HCT116 (cell line): ENCODE results near the gene PRM3. TPM values are rescaled to one million over a fixed set of nuclear protein-coding genes. Genes with fewer than 3 reads are reported as not detected.

Experiments used
- ATAC-seq: fragments of 200-7000 bp; cut with Tn5 transposase; 2 replicates; pipeline ENCODE4 v1.9.1; 2020; ENCODE audit warnings: mild to moderate bottlenecking, moderate library complexity
- BruUV-seq: library from RNA; stranded (reverse); fragments of 400-500 nt; replicated peaks from 2 replicates; lab custom pipeline; 2021; lab: Mats Ljungman, UMichigan
- CTCF ChIA-PET: fragments of 300-600 bp; sonication (Branson Sonifier 250); formaldehyde crosslinking; loops from one replicate; lab custom pipeline; 2021; ENCODE audit warnings: antibody characterized with exemption; lab: Charles Lee
- POLR2A ChIA-PET: fragments of 300-600, 350-600 bp; sonication (Branson Sonifier 250); formaldehyde crosslinking; loops from one replicate; lab custom pipeline; 2021; ENCODE audit warnings: antibody characterized with exemption; lab: Charles Lee
- RAD21 ChIA-PET, 2 experiments: fragments of 300-600 bp; sonication (Branson Sonifier 250); formaldehyde crosslinking; loops; one replicate each; lab custom pipeline; 2023; ENCODE audit warnings: low total read pairs in 2 of 2; ENCODE audit not compliant: uncharacterized antibody in 2 of 2, unreplicated experiment in 2 of 2, low non-redundant PET in 1 of 2; lab: Charles Lee
- DNase-seq: peaks from one replicate; pipeline ENCODE4 v3.0.0-alpha.2; 2010; ENCODE audit warnings: low read depth, low spot score
- H2AFZ ChIP-seq: fragments of 200-600 bp; shearing (Covaris generic), sonication (generic); 2 replicates; pipeline ENCODE4 v1.6.1; 2017; ENCODE audit warnings: low read depth, mixed run types, mixed read lengths, antibody characterized with exemption, low read length; ENCODE audit not compliant: poor library complexity, severe bottlenecking
- H3K27ac ChIP-seq: 2 replicates; pipeline ENCODE4 v1.5.1; 2012; ENCODE audit warnings: low read depth, low read length
- H3K27me3 ChIP-seq: fragments of 200-600 bp; sonication (generic); 2 replicates; pipeline ENCODE4 v1.6.1; 2016; ENCODE audit warnings: mixed run types, low read length, mixed read lengths; ENCODE audit not compliant: insufficient read depth
- H3K36me3 ChIP-seq, 2 experiments: fragments of 200-500 bp in 1 of 2; fragments of 200-600 bp in 1 of 2; sonication (Bioruptor generic) in 1 of 2; sonication (generic) in 1 of 2; 2 replicates each; pipeline versions ENCODE4 v1.5.1 to v1.6.1; 2014 to 2016; ENCODE audit warnings: low read length in 2 of 2, inconsistent platforms in 1 of 2, mixed read lengths in 1 of 2, mixed run types in 1 of 2; ENCODE audit not compliant: insufficient read depth in 2 of 2, control insufficient read depth in 1 of 2
- H3K4me1 ChIP-seq, 2 experiments: fragments of 200-600 bp in 1 of 2; sonication (generic) in 1 of 2; 2 replicates each; pipeline versions ENCODE4 v1.5.1 to v1.6.1; 2012 to 2017; ENCODE audit warnings: low read length in 2 of 2, inconsistent platforms in 1 of 2, mild to moderate bottlenecking in 1 of 2, mixed read lengths in 1 of 2, mixed run types in 1 of 2, moderate library complexity in 1 of 2; ENCODE audit not compliant: insufficient read depth in 2 of 2, control insufficient read depth in 1 of 2
- H3K4me2 ChIP-seq: fragments of 200-600 bp; sonication (generic); 2 replicates; pipeline ENCODE4 v1.6.1; 2017; ENCODE audit warnings: mixed run types, low read length, mixed read lengths
- H3K4me3 ChIP-seq, 2 experiments: fragments of 200-600 bp in 1 of 2; sonication (generic) in 1 of 2; replicated peaks in 1 of 2; 2 replicates each; pipeline ENCODE4 v1.5.1; 2011 to 2016; ENCODE audit warnings: low read length in 2 of 2, control low read depth in 1 of 2, low read depth in 1 of 2, mild to moderate bottlenecking in 1 of 2, mixed read lengths in 1 of 2, mixed run types in 1 of 2
- H3K79me2 ChIP-seq: fragments of 200-600 bp; sonication (generic); 2 replicates; pipeline ENCODE4 v1.6.1; 2017; ENCODE audit warnings: mild to moderate bottlenecking, mixed run types, low read length, moderate library complexity, mixed read lengths; ENCODE audit not compliant: insufficient read depth
- H3K9ac ChIP-seq: fragments of 200-600 bp; sonication (generic); 2 replicates; pipeline ENCODE4 v1.6.1; 2016; ENCODE audit warnings: low read length, mixed read lengths
- H3K9me2 ChIP-seq: fragments of 200-600 bp; sonication (generic), shearing (Covaris generic); 2 replicates; pipeline ENCODE4 v1.6.1; 2017; ENCODE audit warnings: mixed run types, mild to moderate bottlenecking, moderate library complexity; ENCODE audit not compliant: insufficient read depth
- H3K9me3 ChIP-seq, 2 experiments: fragments of 200-500 bp in 1 of 2; fragments of 200-600 bp in 1 of 2; sonication (Bioruptor generic) in 1 of 2; sonication (generic) in 1 of 2; 2 replicates each; pipeline ENCODE4 v1.6.1; 2014 to 2017; ENCODE audit warnings: low read length in 2 of 2, mixed read lengths in 2 of 2, inconsistent platforms in 1 of 2, low read depth in 1 of 2, mild to moderate bottlenecking in 1 of 2, mixed run types in 1 of 2, moderate library complexity in 1 of 2; ENCODE audit not compliant: control insufficient read depth in 1 of 2, insufficient read depth in 1 of 2
- H4K20me1 ChIP-seq: fragments of 200-600 bp; sonication (generic), shearing (Covaris generic); 2 replicates; pipeline ENCODE4 v1.6.1; 2017; ENCODE audit warnings: mixed run types, mild to moderate bottlenecking, moderate library complexity; ENCODE audit not compliant: insufficient read depth
- CBX3 ChIP-seq: IDR thresholded peaks from 2 replicates; pipeline ENCODE4 v1.6.1; 2012; ENCODE audit warnings: low read depth
- CEBPB ChIP-seq: IDR thresholded peaks from 2 replicates; pipeline ENCODE4 v1.6.1; 2012; ENCODE audit warnings: low read depth
- ELF1 ChIP-seq: IDR thresholded peaks from 2 replicates; pipeline ENCODE4 v1.6.1; 2012; ENCODE audit warnings: low read depth, borderline replicate concordance
- EZH2 ChIP-seq: fragments of 200-600 bp; sonication (generic); IDR thresholded peaks from 2 replicates; pipeline ENCODE4 v1.6.1; 2017; ENCODE audit warnings: antibody characterized with exemption, mixed run types
- EZH2phosphoT487 ChIP-seq: fragments of 200-600 bp; IDR thresholded peaks from 2 replicates; pipeline ENCODE4 v1.6.1; 2018; ENCODE audit warnings: antibody characterized with exemption, borderline replicate concordance
- JUND ChIP-seq: IDR thresholded peaks from 2 replicates; pipeline ENCODE4 v1.6.1; 2012
- POLR2A ChIP-seq: IDR thresholded peaks from 2 replicates; pipeline ENCODE4 v1.7.0; 2011; ENCODE audit warnings: borderline replicate concordance; ENCODE audit not compliant: insufficient read depth, insufficient read length; ENCODE audit errors: extremely low read depth
- POLR2AphosphoS5 ChIP-seq: IDR thresholded peaks from 2 replicates; pipeline ENCODE4 v1.6.1; 2011; ENCODE audit warnings: mild to moderate bottlenecking, low read depth, low read length, moderate library complexity
- SIN3A ChIP-seq: IDR thresholded peaks from 2 replicates; pipeline ENCODE4 v1.6.1; 2012; ENCODE audit warnings: low read depth
- SP1 ChIP-seq: IDR thresholded peaks from 2 replicates; pipeline ENCODE4 v1.6.1; 2012; ENCODE audit warnings: low read depth
- TCF7L2 ChIP-seq: IDR thresholded peaks from 2 replicates; pipeline ENCODE4 v1.7.0; 2011; ENCODE audit warnings: borderline replicate concordance, inconsistent platforms; ENCODE audit not compliant: insufficient read depth, insufficient read length; ENCODE audit errors: extremely low read depth
- YY1 ChIP-seq: IDR thresholded peaks from 2 replicates; pipeline ENCODE4 v1.6.1; 2011; ENCODE audit warnings: low read length, low read depth, moderate library complexity, mild to moderate bottlenecking; ENCODE audit not compliant: insufficient replicate concordance; ENCODE audit errors: extremely low read depth
- ZFX ChIP-seq: fragments of 450-650 bp; IDR thresholded peaks from 2 replicates; pipeline ENCODE4 v1.6.1; 2017
- intact Hi-C: fragments of 100-400 bp; cut with micrococcal nuclease; formaldehyde crosslinking; loops from 2 replicates; pipeline ENCODE4 v1.10.0; 2022
- total RNA-seq: library from RNA; stranded (reverse); gene quantifications from one replicate; pipeline ENCODE4 v1.2.1, GENCODE V29; 2021; ENCODE audit not compliant: unreplicated experiment
- TF ChIP-seq, protein P1 (sequence below): IDR thresholded peaks from 2 replicates; pipeline ENCODE4 v1.6.1; 2012; ENCODE audit warnings: low read depth
- TF ChIP-seq, protein P2 (sequence below): IDR thresholded peaks from 2 replicates; pipeline ENCODE4 v1.6.1; 2012
- TF ChIP-seq, protein P3 (sequence below): IDR thresholded peaks from 2 replicates; pipeline ENCODE4 v1.6.1; 2011; ENCODE audit warnings: mild to moderate bottlenecking, low read length, moderate library complexity; ENCODE audit not compliant: insufficient replicate concordance; ENCODE audit errors: extremely low read depth

PRM3 gene
- total RNA-seq, 1 experiment from 2014 or later = not detected

DNA sequence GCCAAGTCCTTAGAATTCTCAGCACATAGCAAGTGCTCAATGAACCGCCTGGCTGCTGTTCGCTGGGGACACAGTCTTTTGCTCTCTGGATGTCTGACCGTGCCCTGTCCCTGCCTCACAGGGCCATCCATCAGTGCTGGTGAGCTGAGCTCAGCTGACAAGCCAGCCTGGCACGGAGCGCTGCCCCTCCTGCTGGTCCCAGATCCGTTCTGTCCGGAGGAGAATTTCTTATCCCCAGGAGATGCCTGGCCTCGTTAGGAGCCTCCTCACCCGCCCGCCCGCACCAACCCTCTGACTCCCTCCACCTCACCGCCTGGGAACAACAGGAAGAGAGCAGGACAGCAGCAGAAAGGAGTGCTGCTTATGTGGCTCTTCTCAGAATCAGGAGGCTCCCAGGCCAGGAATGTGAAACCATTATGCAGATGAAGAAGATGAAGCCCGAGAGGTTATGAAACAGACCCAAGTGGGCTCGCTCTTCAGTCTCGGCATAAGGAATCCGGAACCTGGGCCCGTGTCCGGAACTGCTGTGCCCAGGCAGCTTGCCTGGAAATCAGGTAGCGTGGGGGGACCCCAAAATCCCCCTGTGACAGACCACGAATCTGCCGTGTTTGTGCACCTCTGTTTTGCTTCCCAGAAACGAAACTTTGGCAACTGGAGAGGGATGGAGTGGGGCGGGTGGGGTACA lies 43.0 kb upstream of the PRM3 start:
- ChIA-PET CTCF (no interaction called here), POLR2A (no interaction called here), RAD21 (no interaction called here)
- Histone ChIP-seq H3K27me3 (no peaks in the 10 kb centered on the region), H3K4me3 (no peak overlapping the region), H2AFZ (no peak overlapping the region), H3K9ac (no peak overlapping the region), H3K9me3 (no peaks in the 10 kb centered on the region), H3K79me2 (no peaks in the 10 kb centered on the region), H3K27ac (no peak overlapping the region), H3K4me2 (no peak overlapping the region), H4K20me1 (no peaks in the 10 kb centered on the region), H3K9me2 (no peaks in the 10 kb centered on the region), H3K36me3 (no peaks in the 10 kb centered on the region), H3K4me1 (peaks cover 46 to 50% of the 10 kb centered on the region in 2 experiments)
- BruUV-seq = no TSS peak
- ATAC-seq (no peak), DNase-seq (no peak)
- intact Hi-C loops = no loop called here
- TF ChIP-seq, protein P1, sequence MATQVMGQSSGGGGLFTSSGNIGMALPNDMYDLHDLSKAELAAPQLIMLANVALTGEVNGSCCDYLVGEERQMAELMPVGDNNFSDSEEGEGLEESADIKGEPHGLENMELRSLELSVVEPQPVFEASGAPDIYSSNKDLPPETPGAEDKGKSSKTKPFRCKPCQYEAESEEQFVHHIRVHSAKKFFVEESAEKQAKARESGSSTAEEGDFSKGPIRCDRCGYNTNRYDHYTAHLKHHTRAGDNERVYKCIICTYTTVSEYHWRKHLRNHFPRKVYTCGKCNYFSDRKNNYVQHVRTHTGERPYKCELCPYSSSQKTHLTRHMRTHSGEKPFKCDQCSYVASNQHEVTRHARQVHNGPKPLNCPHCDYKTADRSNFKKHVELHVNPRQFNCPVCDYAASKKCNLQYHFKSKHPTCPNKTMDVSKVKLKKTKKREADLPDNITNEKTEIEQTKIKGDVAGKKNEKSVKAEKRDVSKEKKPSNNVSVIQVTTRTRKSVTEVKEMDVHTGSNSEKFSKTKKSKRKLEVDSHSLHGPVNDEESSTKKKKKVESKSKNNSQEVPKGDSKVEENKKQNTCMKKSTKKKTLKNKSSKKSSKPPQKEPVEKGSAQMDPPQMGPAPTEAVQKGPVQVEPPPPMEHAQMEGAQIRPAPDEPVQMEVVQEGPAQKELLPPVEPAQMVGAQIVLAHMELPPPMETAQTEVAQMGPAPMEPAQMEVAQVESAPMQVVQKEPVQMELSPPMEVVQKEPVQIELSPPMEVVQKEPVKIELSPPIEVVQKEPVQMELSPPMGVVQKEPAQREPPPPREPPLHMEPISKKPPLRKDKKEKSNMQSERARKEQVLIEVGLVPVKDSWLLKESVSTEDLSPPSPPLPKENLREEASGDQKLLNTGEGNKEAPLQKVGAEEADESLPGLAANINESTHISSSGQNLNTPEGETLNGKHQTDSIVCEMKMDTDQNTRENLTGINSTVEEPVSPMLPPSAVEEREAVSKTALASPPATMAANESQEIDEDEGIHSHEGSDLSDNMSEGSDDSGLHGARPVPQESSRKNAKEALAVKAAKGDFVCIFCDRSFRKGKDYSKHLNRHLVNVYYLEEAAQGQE = no peak
- no peak for TF ChIP-seq CBX3
- TF ChIP-seq, protein P2, sequence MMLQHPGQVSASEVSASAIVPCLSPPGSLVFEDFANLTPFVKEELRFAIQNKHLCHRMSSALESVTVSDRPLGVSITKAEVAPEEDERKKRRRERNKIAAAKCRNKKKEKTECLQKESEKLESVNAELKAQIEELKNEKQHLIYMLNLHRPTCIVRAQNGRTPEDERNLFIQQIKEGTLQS = no peak
- no peak for TF ChIP-seq TCF7L2
- no peak for TF ChIP-seq POLR2A
- no peak for TF ChIP-seq CEBPB
- no peak for TF ChIP-seq ELF1
- TF ChIP-seq, protein P3, sequence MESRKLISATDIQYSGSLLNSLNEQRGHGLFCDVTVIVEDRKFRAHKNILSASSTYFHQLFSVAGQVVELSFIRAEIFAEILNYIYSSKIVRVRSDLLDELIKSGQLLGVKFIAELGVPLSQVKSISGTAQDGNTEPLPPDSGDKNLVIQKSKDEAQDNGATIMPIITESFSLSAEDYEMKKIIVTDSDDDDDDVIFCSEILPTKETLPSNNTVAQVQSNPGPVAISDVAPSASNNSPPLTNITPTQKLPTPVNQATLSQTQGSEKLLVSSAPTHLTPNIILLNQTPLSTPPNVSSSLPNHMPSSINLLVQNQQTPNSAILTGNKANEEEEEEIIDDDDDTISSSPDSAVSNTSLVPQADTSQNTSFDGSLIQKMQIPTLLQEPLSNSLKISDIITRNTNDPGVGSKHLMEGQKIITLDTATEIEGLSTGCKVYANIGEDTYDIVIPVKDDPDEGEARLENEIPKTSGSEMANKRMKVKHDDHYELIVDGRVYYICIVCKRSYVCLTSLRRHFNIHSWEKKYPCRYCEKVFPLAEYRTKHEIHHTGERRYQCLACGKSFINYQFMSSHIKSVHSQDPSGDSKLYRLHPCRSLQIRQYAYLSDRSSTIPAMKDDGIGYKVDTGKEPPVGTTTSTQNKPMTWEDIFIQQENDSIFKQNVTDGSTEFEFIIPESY = no peak
- TF ChIP-seq JUND = no peak
- no peak for TF ChIP-seq EZH2phosphoT487
- TF ChIP-seq ZFX = no peak
- TF ChIP-seq SP1 = no peak
- no peak for TF ChIP-seq YY1
- no peak for TF ChIP-seq POLR2AphosphoS5
- no peak for TF ChIP-seq SIN3A
- no peak for TF ChIP-seq EZH2
